Cerebellar nuclear complex (tissue), 1 donor: Measurements from ENCODE around the gene MTMR3.

Experiments
- DNase-seq, 2 experiments: peaks; one replicate each; lab custom pipeline; 2025; lab: John Stamatoyannopoulos, UW

Gene MTMR3

GRCh38 chr22:30027169-30027568, 144.2 kb downstream of the MTMR3 start:
- DNase-seq, result no peak

GRCh38 chr22:30027791-30028190, 144.8 kb downstream of the MTMR3 start:
- DNase-seq, result no peak

GRCh38 chr22:30028731-30029130, 145.8 kb downstream of the MTMR3 start:
- DNase-seq, result no peak

- no peak for DNase-seq
Observed at GRCh38 chr22:30029512-30029911, 146.5 kb downstream of the MTMR3 start.

- no peak for DNase-seq
Observed at GRCh38 chr22:30030329-30030728, 147.4 kb downstream of the MTMR3 start.

- DNase-seq, result no peak
Observed at GRCh38 chr22:30031328-30031727, 148.4 kb downstream of the MTMR3 start.

GRCh38 chr22:30031764-30032455, 148.9 kb downstream of the MTMR3 start:
- DNase-seq, result no peak

- DNase-seq, result no peak
Observed at GRCh38 chr22:30033137-30033536, 150.2 kb downstream of the MTMR3 start.

GRCh38 chr22:30033901-30034300, 150.9 kb downstream of the MTMR3 start:
- no peak for DNase-seq

- no peak for DNase-seq
Observed at GRCh38 chr22:30036656-30037055, 153.7 kb downstream of the MTMR3 start.

GRCh38 chr22:30038219-30038618, 155.2 kb downstream of the MTMR3 start:
- DNase-seq, result no peak

GRCh38 chr22:30040499-30041260, 157.7 kb downstream of the MTMR3 start:
- no peak for DNase-seq

- no peak for DNase-seq
Observed at GRCh38 chr22:30041475-30041874, 158.5 kb downstream of the MTMR3 start.

GRCh38 chr22:30041881-30042280, 158.9 kb downstream of the MTMR3 start:
- DNase-seq, result no peak

GRCh38 chr22:30043161-30043560, 160.2 kb downstream of the MTMR3 start:
- DNase-seq, result no peak

GRCh38 chr22:30044369-30044768, 161.4 kb downstream of the MTMR3 start:
- no peak for DNase-seq

GRCh38 chr22:30044881-30045493, 162.0 kb downstream of the MTMR3 start:
- no peak for DNase-seq

- DNase-seq, result no peak
Observed at GRCh38 chr22:30045494-30045887, 162.5 kb downstream of the MTMR3 start.

GRCh38 chr22:30045901-30046715, 163.1 kb downstream of the MTMR3 start:
- no peak for DNase-seq

GRCh38 chr22:30046716-30047363, 163.9 kb downstream of the MTMR3 start:
- DNase-seq, result no peak

GRCh38 chr22:30047364-30047738, 164.4 kb downstream of the MTMR3 start:
- no peak for DNase-seq

GRCh38 chr22:30048681-30049080, 165.7 kb downstream of the MTMR3 start:
- no peak for DNase-seq
